ENCODE measurements around the gene UGT3A1.
"Not testable (repeated sequence)": the region's sequence is repeated elsewhere in the genome, so short reads cannot be mapped to it uniquely, and the experiment has no call there.

UGT3A1 gene

GRCh38 chr5:36019584-36019983 lies 28.4 kb upstream of the UGT3A1 start:
- H3K9ac ChIP-seq (ENCODE audit: low read depth, low read length); H3K4me1 ChIP-seq (ENCODE audit: control insufficient read depth, insufficient read depth, low read length); H3K4me3 ChIP-seq (ENCODE audit: low read depth, low read length); H3K36me3 ChIP-seq (ENCODE audit: control insufficient read depth, insufficient read depth, low read length); H3K27me3 ChIP-seq (ENCODE audit: control insufficient read depth, insufficient read depth, low read length); H3K9me3 ChIP-seq (ENCODE audit: control insufficient read depth, insufficient read depth, low read length): not testable (repeated sequence)

DNA sequence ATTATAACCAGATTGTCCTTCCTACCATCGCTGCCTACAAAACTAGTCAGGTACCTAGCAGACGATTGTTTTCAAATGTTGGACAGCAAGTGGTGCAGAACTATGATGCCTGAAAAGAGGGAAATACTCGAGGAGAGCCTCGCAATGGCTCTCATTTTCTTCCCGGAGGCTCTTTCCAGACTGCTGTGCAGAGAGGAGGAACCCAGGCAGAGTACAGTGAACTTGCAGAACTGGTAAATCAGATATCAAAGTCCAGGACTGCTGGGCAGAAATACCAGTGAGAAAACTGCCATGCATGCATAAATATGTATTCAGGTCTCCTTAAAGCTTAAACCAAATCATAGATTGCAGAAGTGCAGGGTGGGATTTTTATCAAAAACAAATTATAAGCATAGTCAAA lies 26.4 kb upstream of the UGT3A1 start:
- Histone ChIP-seq H3K36me3 (ENCODE audit: control insufficient read depth, insufficient read depth, low read length) (no peaks in the 10 kb centered on the region), H3K9ac (ENCODE audit: low read depth, low read length) (no peak overlapping the region), H3K9me3 (ENCODE audit: control insufficient read depth, insufficient read depth, low read length) (peaks cover 4% of the 10 kb centered on the region), H3K4me3 (ENCODE audit: low read depth, low read length) (no peak overlapping the region), H3K4me1 (ENCODE audit: control insufficient read depth, insufficient read depth, low read length) (no peaks in the 10 kb centered on the region), H3K27me3 (ENCODE audit: control insufficient read depth, insufficient read depth, low read length) (no peaks in the 10 kb centered on the region)

DNA sequence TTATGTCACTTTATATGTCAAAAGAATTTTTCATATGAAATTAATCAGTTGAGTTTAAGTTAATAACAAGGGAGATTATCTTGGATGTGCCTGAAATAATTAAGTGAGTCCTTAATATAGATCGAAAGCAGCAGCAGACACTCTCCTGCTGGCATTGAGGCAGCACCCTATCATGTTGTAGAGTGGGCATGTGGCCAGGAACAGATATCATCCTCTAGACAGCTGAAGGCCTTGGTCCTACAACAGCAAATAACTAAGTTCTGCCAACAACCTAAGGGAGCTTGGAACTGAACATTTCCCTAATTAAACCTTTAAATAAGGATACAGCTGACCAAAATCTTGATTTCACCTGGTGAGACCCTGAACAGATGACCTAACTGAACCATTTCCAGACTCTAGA lies 25.8 kb upstream of the UGT3A1 start:
- H3K9me3 ChIP-seq (ENCODE audit: control insufficient read depth, insufficient read depth, low read length) = peaks cover 4% of the 10 kb centered on the region
- H3K36me3 ChIP-seq (ENCODE audit: control insufficient read depth, insufficient read depth, low read length) = no peaks in the 10 kb centered on the region
- H3K4me3 ChIP-seq (ENCODE audit: low read depth, low read length) = no peak overlapping the region
- H3K9ac ChIP-seq (ENCODE audit: low read depth, low read length) = no peak overlapping the region
- H3K27me3 ChIP-seq (ENCODE audit: control insufficient read depth, insufficient read depth, low read length) = no peaks in the 10 kb centered on the region
- H3K4me1 ChIP-seq (ENCODE audit: control insufficient read depth, insufficient read depth, low read length) = no peaks in the 10 kb centered on the region

- Histone ChIP-seq H3K4me3 (ENCODE audit: low read depth, low read length) (no peak overlapping the region), H3K9me3 (ENCODE audit: control insufficient read depth, insufficient read depth, low read length) (peaks cover 4% of the 10 kb centered on the region), H3K27me3 (ENCODE audit: control insufficient read depth, insufficient read depth, low read length) (no peaks in the 10 kb centered on the region), H3K4me1 (ENCODE audit: control insufficient read depth, insufficient read depth, low read length) (no peaks in the 10 kb centered on the region), H3K36me3 (ENCODE audit: control insufficient read depth, insufficient read depth, low read length) (no peaks in the 10 kb centered on the region), H3K9ac (ENCODE audit: low read depth, low read length) (no peak overlapping the region)
These were observed 22.0 kb upstream of the UGT3A1 start for GRCh38 chr5:36013182-36013581.

GRCh38 chr5:36009698-36010097 lies 18.5 kb upstream of the UGT3A1 start:
- Histone ChIP-seq H3K36me3 (ENCODE audit: control insufficient read depth, insufficient read depth, low read length) (no peaks in the 10 kb centered on the region), H3K4me3 (ENCODE audit: low read depth, low read length) (no peak overlapping the region), H3K27me3 (ENCODE audit: control insufficient read depth, insufficient read depth, low read length) (no peaks in the 10 kb centered on the region), H3K9me3 (ENCODE audit: control insufficient read depth, insufficient read depth, low read length) (peaks cover 4% of the 10 kb centered on the region), H3K9ac (ENCODE audit: low read depth, low read length) (no peak overlapping the region), H3K4me1 (ENCODE audit: control insufficient read depth, insufficient read depth, low read length) (no peaks in the 10 kb centered on the region)

- Histone ChIP-seq H3K9me3 (ENCODE audit: control insufficient read depth, insufficient read depth, low read length) (no peaks in the 10 kb centered on the region), H3K27me3 (ENCODE audit: control insufficient read depth, insufficient read depth, low read length) (no peaks in the 10 kb centered on the region), H3K4me3 (ENCODE audit: low read depth, low read length) (no peak overlapping the region), H3K4me1 (ENCODE audit: control insufficient read depth, insufficient read depth, low read length) (no peaks in the 10 kb centered on the region), H3K36me3 (ENCODE audit: control insufficient read depth, insufficient read depth, low read length) (no peaks in the 10 kb centered on the region), H3K9ac (ENCODE audit: low read depth, low read length) (no peak overlapping the region)
These were observed 16.2 kb upstream of the UGT3A1 start for GRCh38 chr5:36007366-36007765.

DNA sequence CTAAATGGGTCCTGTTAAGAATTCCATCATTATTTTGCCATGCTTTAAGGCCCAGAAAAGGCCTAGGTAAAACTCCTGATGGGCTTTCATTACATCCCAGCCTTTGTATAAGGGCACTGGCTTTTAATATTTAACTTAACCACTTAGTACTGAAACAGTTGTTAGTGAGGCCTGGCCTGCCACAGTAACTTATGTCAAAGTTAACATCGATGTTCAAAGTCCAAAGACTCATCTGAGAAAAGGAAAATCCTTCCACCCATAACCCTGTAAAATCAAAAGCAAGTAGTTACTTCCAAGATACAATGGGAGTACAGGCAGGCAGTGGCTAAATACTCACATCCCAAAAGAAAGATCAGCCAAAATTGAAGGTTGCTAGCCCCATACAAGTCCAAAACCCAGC lies 15.0 kb upstream of the UGT3A1 start:
- no peaks in the 10 kb centered on the region for H3K36me3 ChIP-seq (ENCODE audit: control insufficient read depth, insufficient read depth, low read length)
- H3K9ac ChIP-seq (ENCODE audit: low read depth, low read length) = no peak overlapping the region
- no peaks in the 10 kb centered on the region for H3K27me3 ChIP-seq (ENCODE audit: control insufficient read depth, insufficient read depth, low read length)
- no peak overlapping the region for H3K4me3 ChIP-seq (ENCODE audit: low read depth, low read length)
- no peaks in the 10 kb centered on the region for H3K9me3 ChIP-seq (ENCODE audit: control insufficient read depth, insufficient read depth, low read length)
- H3K4me1 ChIP-seq (ENCODE audit: control insufficient read depth, insufficient read depth, low read length) = no peaks in the 10 kb centered on the region

DNA sequence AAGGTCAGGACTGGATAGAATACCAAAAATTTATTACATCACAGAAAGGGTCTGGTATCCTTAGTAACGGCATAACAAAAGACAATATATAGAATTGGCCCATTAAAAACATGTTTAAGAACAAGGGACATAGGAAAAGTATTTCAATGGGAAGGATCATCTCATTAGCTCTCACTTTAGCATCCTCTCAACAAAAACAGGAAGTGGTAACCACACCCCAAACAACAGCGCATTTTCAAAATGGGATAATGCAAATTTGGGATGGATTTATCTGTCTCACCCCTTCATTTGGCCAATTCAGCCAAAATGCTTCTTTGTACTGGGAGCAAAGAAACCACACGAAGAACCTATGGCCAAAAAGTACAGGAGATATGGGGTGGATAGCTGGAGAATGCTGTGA lies 9.8 kb upstream of the UGT3A1 start:
- H3K9ac ChIP-seq (ENCODE audit: low read depth, low read length) = no peak overlapping the region
- no peaks in the 10 kb centered on the region for H3K27me3 ChIP-seq (ENCODE audit: control insufficient read depth, insufficient read depth, low read length)
- H3K36me3 ChIP-seq (ENCODE audit: control insufficient read depth, insufficient read depth, low read length) = no peaks in the 10 kb centered on the region
- no peaks in the 10 kb centered on the region for H3K9me3 ChIP-seq (ENCODE audit: control insufficient read depth, insufficient read depth, low read length)
- no peaks in the 10 kb centered on the region for H3K4me1 ChIP-seq (ENCODE audit: control insufficient read depth, insufficient read depth, low read length)
- H3K4me3 ChIP-seq (ENCODE audit: low read depth, low read length) = no peak overlapping the region

DNA sequence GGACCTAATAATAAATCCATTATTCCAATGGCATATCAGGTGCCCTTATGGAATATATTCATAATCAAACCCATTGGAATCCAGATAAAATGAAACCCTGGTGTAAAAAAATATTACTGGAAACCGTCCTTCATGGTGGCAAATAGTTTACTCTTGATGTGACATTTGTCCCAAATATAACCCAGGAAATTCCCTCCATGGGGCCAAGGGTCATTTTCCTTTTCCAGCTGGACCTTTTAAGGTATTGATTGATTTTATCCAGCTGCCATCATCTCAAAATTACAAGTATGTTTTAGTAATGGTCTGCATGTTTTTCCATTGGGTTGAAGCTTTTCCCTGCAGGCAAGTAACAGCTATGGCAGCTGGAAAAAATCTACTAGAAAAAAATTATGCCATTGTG lies 8.4 kb upstream of the UGT3A1 start:
- no peaks in the 10 kb centered on the region for H3K9me3 ChIP-seq (ENCODE audit: control insufficient read depth, insufficient read depth, low read length)
- H3K27me3 ChIP-seq (ENCODE audit: control insufficient read depth, insufficient read depth, low read length) = no peaks in the 10 kb centered on the region
- H3K36me3 ChIP-seq (ENCODE audit: control insufficient read depth, insufficient read depth, low read length) = no peaks in the 10 kb centered on the region
- no peaks in the 10 kb centered on the region for H3K4me1 ChIP-seq (ENCODE audit: control insufficient read depth, insufficient read depth, low read length)
- no peak overlapping the region for H3K9ac ChIP-seq (ENCODE audit: low read depth, low read length)
- no peak overlapping the region for H3K4me3 ChIP-seq (ENCODE audit: low read depth, low read length)

DNA sequence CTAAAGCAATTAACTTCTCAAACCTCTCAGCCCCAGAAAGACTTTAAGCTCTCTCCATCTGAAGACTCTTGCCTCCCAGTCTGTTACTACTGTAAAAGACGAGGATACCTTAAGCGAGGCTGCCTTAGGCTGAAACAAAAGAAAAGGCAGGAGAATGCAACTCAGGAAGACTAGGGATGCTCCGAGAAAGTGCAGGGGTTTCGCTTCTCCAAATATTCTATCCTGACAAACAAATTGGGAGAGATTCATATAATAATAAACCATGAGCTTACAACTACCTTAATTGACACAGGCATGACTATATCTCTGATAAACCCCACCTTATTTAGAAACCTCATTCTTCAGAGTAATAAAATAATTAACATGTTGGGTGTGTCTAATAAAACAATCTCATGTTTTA lies 4.9 kb upstream of the UGT3A1 start:
- no peak overlapping the region for H3K4me3 ChIP-seq (ENCODE audit: low read depth, low read length)
- no peaks in the 10 kb centered on the region for H3K36me3 ChIP-seq (ENCODE audit: control insufficient read depth, insufficient read depth, low read length)
- H3K27me3 ChIP-seq (ENCODE audit: control insufficient read depth, insufficient read depth, low read length) = peaks cover 13% of the 10 kb centered on the region
- H3K9me3 ChIP-seq (ENCODE audit: control insufficient read depth, insufficient read depth, low read length) = no peaks in the 10 kb centered on the region
- H3K4me1 ChIP-seq (ENCODE audit: control insufficient read depth, insufficient read depth, low read length) = peaks cover 4% of the 10 kb centered on the region
- H3K9ac ChIP-seq (ENCODE audit: low read depth, low read length) = no peak overlapping the region

DNA sequence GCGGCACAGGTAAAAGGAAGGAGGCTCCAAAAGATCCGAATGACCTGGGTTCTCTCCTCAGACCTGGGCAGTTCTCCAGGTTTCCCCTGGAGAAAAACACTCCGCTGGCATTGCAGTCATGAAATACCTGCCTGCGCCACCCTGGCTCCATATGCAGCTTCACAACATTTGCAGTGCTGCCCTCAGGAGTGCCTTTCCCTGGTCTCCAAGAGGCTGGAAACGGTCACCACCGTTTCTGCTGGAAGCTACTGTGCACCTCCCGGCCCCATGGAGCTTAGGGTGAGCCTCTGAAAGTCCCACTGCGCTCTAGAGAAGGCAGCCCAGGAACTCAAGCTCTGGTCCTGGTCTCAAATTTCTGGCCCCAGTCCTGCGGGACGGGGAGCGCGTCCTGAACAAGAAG lies 670 bp downstream of the UGT3A1 start:
- Histone ChIP-seq H3K4me1 (ENCODE audit: control insufficient read depth, insufficient read depth, low read length) (peaks cover 4% of the 10 kb centered on the region), H3K9me3 (ENCODE audit: control insufficient read depth, insufficient read depth, low read length) (no peaks in the 10 kb centered on the region), H3K4me3 (ENCODE audit: low read depth, low read length) (peak overlapping the region; percentile 79), H3K9ac (ENCODE audit: low read depth, low read length) (peak overlapping the region; percentile 65), H3K36me3 (ENCODE audit: control insufficient read depth, insufficient read depth, low read length) (no peaks in the 10 kb centered on the region), H3K27me3 (ENCODE audit: control insufficient read depth, insufficient read depth, low read length) (peaks cover 40% of the 10 kb centered on the region)

GRCh38 chr5:35988529-35988928 lies 2.7 kb downstream of the UGT3A1 start:
- H3K36me3 ChIP-seq (ENCODE audit: control insufficient read depth, insufficient read depth, low read length) = no peaks in the 10 kb centered on the region
- H3K4me3 ChIP-seq (ENCODE audit: low read depth, low read length) = no peak overlapping the region
- H3K9me3 ChIP-seq (ENCODE audit: control insufficient read depth, insufficient read depth, low read length) = no peaks in the 10 kb centered on the region
- H3K4me1 ChIP-seq (ENCODE audit: control insufficient read depth, insufficient read depth, low read length) = peaks cover 4% of the 10 kb centered on the region
- H3K27me3 ChIP-seq (ENCODE audit: control insufficient read depth, insufficient read depth, low read length) = peaks cover 40% of the 10 kb centered on the region
- H3K9ac ChIP-seq (ENCODE audit: low read depth, low read length) = no peak overlapping the region

DNA sequence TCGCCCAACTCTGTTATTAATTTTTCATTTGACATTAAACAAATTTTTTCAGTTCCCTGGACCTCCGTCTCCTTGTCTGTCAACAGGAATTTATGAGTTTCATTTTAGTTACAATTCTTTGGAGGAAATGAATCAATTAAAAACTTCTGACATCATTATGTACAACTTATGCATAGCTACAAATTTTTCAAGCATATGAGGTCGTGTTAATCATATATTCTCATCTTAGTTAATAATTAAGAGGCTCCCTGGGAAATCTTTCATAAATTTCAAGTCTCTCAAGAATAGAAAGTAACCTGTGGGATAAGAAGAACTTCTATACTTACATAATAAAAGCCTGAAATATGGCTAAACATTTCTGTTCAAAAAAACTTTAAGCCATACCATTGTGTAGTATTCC lies 3.4 kb downstream of the UGT3A1 start:
- Histone ChIP-seq H3K4me1 (ENCODE audit: control insufficient read depth, insufficient read depth, low read length) (peaks cover 4% of the 10 kb centered on the region), H3K27me3 (ENCODE audit: control insufficient read depth, insufficient read depth, low read length) (peaks cover 40% of the 10 kb centered on the region), H3K36me3 (ENCODE audit: control insufficient read depth, insufficient read depth, low read length) (no peaks in the 10 kb centered on the region), H3K4me3 (ENCODE audit: low read depth, low read length) (no peak overlapping the region), H3K9ac (ENCODE audit: low read depth, low read length) (no peak overlapping the region), H3K9me3 (ENCODE audit: control insufficient read depth, insufficient read depth, low read length) (no peaks in the 10 kb centered on the region)
